Embryonic facial prominence (tissue), 1 donor: ENCODE data around the gene CDC14B.
A peak's percentile ranks its signal among the peaks of the same experiment; 100 is the strongest.
"Not testable (repeated sequence)": the region's sequence is repeated elsewhere in the genome, so short reads cannot be mapped to it uniquely, and the experiment has no call there.

Source experiments
- DNase-seq: peaks from one replicate; pipeline ENCODE4 v3.0.0-alpha.2; 2016; ENCODE audit errors: extremely low spot score

CDC14B gene

GRCh38 chr9:96626912-96627311 is 7.3 kb upstream of the CDC14B start:
- no peak for DNase-seq

GRCh38 chr9:96621618-96622017 is 2.0 kb upstream of the CDC14B start:
- no peak for DNase-seq

GRCh38 chr9:96620832-96621269 is 1.2 kb upstream of the CDC14B start:
- DNase-seq, result peak; percentile 32

- DNase-seq, result no peak
Measured at GRCh38 chr9:96620181-96620514, 505 bp upstream of the CDC14B start.

- no peak for DNase-seq
Measured at GRCh38 chr9:96619124-96619465, 548 bp downstream of the CDC14B start.

GRCh38 chr9:96618209-96619123 is 1.2 kb downstream of the CDC14B start:
- DNase-seq, result peak; percentile 43

- no peak for DNase-seq
Measured at GRCh38 chr9:96617439-96618185, 2.0 kb downstream of the CDC14B start.

GRCh38 chr9:96616817-96617438 is 2.7 kb downstream of the CDC14B start:
- DNase-seq, result no peak

- DNase-seq, result no peak
Measured at GRCh38 chr9:96615411-96615810, 4.2 kb downstream of the CDC14B start.

GRCh38 chr9:96614664-96615063 is 5.0 kb downstream of the CDC14B start:
- not testable (repeated sequence) for DNase-seq

GRCh38 chr9:96612966-96613589 is 6.6 kb downstream of the CDC14B start:
- no peak for DNase-seq

- DNase-seq, result no peak
Measured at GRCh38 chr9:96612105-96612965, 7.3 kb downstream of the CDC14B start.

GRCh38 chr9:96611302-96611701 is 8.3 kb downstream of the CDC14B start:
- DNase-seq, result no peak

- DNase-seq, result no peak
Measured at GRCh38 chr9:96609732-96610131, 9.9 kb downstream of the CDC14B start.

GRCh38 chr9:96607971-96608370 is 11.7 kb downstream of the CDC14B start:
- no peak for DNase-seq

GRCh38 chr9:96605328-96605727 is 14.3 kb downstream of the CDC14B start:
- no peak for DNase-seq

- DNase-seq, result no peak
Measured at GRCh38 chr9:96604004-96604319, 15.7 kb downstream of the CDC14B start.

- no peak for DNase-seq
Measured at GRCh38 chr9:96603305-96604003, 16.2 kb downstream of the CDC14B start.

- DNase-seq, result no peak
Measured at GRCh38 chr9:96599298-96599697, 20.3 kb downstream of the CDC14B start.

- DNase-seq, result no peak
Measured at GRCh38 chr9:96596601-96597111, 23.0 kb downstream of the CDC14B start.
